ENCODE data around the gene COL1A1. TPM values are rescaled to one million over a fixed set of nuclear protein-coding genes. Genes with fewer than 3 reads are reported as not detected.
A peak's percentile ranks its signal among the peaks of the same experiment; 100 is the strongest.

Gene COL1A1
- total RNA-seq, 1 experiment from 2014 or later = 23.4 TPM

DNA sequence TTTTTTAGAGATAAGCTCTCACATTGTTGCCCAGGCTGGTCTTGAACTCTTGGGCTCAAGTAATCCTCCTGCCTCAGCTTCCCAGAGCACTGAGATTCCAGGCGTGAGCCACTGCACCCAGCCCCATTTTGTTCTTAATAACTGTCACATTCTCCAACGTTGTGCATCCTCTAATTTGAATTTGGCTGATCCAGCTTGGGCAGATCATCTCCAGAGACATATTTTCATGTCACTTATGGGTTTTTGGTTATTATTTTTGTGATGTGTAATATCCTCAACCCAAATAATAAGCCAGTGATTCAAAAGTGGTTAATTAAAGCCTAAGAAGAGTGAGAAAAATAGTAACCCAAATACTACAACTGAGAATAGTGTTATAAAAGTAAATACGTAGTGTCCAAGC is 16.2 kb upstream of the COL1A1 start:
- Mint-ChIP-seq H3K27ac (ENCODE audit: unreplicated experiment) (no peak overlapping the region), H3K36me3 (ENCODE audit: insufficient read depth, unreplicated experiment) (no peaks in the 10 kb centered on the region), H3K4me1 (ENCODE audit: low read depth, unreplicated experiment) (peaks cover 49% of the 10 kb centered on the region), H3K27me3 (ENCODE audit: insufficient read depth, unreplicated experiment) (no peaks in the 10 kb centered on the region), H3K9me3 (ENCODE audit: unreplicated experiment) (no peaks in the 10 kb centered on the region), H3K4me3 (ENCODE audit: unreplicated experiment) (no peak overlapping the region)
- intact Hi-C loops (cut with micrococcal nuclease; ENCODE audit: unreplicated experiment) = no loop called here
- H3K4me1 ChIP-seq = peaks cover 56% of the 10 kb centered on the region
- ChIA-PET CTCF (interaction anchor here (1.4 kb wide), 1 partner anchor 13 kb away, joined by 5 read pairs; no protein-coding TSS in a partner anchor), POLR2A (no interaction called here)
- no peaks in the 10 kb centered on the region for H3K27me3 ChIP-seq (replicated peaks; ENCODE audit: control insufficient read depth, insufficient read depth, low read length)
- DNase-seq = no peak
- no peaks in the 10 kb centered on the region for H3K9me3 ChIP-seq
- TF ChIP-seq, protein P1, sequence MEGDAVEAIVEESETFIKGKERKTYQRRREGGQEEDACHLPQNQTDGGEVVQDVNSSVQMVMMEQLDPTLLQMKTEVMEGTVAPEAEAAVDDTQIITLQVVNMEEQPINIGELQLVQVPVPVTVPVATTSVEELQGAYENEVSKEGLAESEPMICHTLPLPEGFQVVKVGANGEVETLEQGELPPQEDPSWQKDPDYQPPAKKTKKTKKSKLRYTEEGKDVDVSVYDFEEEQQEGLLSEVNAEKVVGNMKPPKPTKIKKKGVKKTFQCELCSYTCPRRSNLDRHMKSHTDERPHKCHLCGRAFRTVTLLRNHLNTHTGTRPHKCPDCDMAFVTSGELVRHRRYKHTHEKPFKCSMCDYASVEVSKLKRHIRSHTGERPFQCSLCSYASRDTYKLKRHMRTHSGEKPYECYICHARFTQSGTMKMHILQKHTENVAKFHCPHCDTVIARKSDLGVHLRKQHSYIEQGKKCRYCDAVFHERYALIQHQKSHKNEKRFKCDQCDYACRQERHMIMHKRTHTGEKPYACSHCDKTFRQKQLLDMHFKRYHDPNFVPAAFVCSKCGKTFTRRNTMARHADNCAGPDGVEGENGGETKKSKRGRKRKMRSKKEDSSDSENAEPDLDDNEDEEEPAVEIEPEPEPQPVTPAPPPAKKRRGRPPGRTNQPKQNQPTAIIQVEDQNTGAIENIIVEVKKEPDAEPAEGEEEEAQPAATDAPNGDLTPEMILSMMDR (IDR thresholded peaks at IDR 0.05; ENCODE audit: insufficient read depth in 1 of 2, low read depth in 1 of 2, low read length in 1 of 2, severe bottlenecking in 1 of 2, unreplicated experiment in 1 of 2) = no peak
- no peaks in the 10 kb centered on the region for H3K36me3 ChIP-seq (ENCODE audit: control insufficient read depth, insufficient read depth, low read length)
- BruUV-seq (replicated peaks) = no TSS peak
- H3K4me3 ChIP-seq (ENCODE audit: low read depth, low read length) = no peak overlapping the region

DNA sequence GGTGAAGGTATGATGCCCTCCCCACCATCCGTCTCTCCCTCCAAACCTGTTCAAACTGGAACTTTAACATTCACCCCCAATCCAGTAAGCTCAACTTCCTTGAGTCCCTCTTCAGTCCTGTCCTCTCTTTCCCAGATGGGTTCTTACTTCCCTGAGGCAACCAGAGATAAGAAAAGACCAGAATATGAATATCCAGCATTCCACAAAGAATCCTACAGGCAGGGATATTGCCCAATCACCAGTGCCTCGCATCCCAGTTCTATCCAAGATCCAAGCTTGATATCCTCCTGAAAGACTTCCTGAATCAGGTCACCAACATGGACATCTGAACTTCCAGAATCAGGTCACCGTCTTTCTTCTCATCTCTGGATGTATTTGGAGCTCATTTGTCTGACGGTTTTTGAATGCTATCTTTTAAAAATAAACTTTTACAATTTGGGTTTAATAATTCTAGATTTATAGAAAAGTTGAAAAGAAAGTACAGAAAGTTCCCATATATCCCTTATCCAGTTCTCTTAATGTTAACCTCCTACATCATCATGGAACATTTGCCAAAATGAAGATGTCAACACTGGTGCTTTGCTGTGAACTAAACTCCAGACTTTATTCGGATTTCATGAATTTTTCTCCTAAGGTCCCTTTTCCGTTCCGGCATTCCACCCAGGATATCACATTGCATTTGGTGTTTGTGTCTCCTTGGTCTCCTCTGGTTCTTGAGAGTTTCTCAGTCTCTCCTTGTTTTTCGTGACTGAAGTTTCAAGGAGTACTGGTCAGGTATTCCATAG is 13.7 kb upstream of the COL1A1 start:
- Histone ChIP-seq H3K9me3 (no peaks in the 10 kb centered on the region), H3K4me3 (ENCODE audit: low read depth, low read length) (no peak overlapping the region), H3K36me3 (ENCODE audit: control insufficient read depth, insufficient read depth, low read length) (no peaks in the 10 kb centered on the region), H3K4me1 (peaks cover 64% of the 10 kb centered on the region), H3K27me3 (replicated peaks; ENCODE audit: control insufficient read depth, insufficient read depth, low read length) (no peaks in the 10 kb centered on the region)
- Mint-ChIP-seq H3K4me3 (ENCODE audit: unreplicated experiment) (no peak overlapping the region), H3K27me3 (ENCODE audit: insufficient read depth, unreplicated experiment) (no peaks in the 10 kb centered on the region), H3K36me3 (ENCODE audit: insufficient read depth, unreplicated experiment) (no peaks in the 10 kb centered on the region), H3K4me1 (ENCODE audit: low read depth, unreplicated experiment) (peaks cover 52% of the 10 kb centered on the region), H3K9me3 (ENCODE audit: unreplicated experiment) (no peaks in the 10 kb centered on the region), H3K27ac (ENCODE audit: unreplicated experiment) (peak overlapping the region; percentile 1)
- POLR2A ChIA-PET = no interaction called here
- BruUV-seq (replicated peaks) = no TSS peak
- CTCF ChIA-PET = interaction anchor here (0.5 to 1.5 kb wide), 3 partner anchors 15 to 87 kb away, joined by 3 to 7 read pairs (median 7); no protein-coding TSS in a partner anchor
- intact Hi-C loops (cut with micrococcal nuclease; ENCODE audit: unreplicated experiment) = no loop called here
- TF ChIP-seq, protein P1 (IDR thresholded peaks at IDR 0.05; ENCODE audit: insufficient read depth in 1 of 2, low read depth in 1 of 2, low read length in 1 of 2, severe bottlenecking in 1 of 2, unreplicated experiment in 1 of 2) = no peak
- DNase-seq = peak in 1 of 2 experiments; percentile 42

DNA sequence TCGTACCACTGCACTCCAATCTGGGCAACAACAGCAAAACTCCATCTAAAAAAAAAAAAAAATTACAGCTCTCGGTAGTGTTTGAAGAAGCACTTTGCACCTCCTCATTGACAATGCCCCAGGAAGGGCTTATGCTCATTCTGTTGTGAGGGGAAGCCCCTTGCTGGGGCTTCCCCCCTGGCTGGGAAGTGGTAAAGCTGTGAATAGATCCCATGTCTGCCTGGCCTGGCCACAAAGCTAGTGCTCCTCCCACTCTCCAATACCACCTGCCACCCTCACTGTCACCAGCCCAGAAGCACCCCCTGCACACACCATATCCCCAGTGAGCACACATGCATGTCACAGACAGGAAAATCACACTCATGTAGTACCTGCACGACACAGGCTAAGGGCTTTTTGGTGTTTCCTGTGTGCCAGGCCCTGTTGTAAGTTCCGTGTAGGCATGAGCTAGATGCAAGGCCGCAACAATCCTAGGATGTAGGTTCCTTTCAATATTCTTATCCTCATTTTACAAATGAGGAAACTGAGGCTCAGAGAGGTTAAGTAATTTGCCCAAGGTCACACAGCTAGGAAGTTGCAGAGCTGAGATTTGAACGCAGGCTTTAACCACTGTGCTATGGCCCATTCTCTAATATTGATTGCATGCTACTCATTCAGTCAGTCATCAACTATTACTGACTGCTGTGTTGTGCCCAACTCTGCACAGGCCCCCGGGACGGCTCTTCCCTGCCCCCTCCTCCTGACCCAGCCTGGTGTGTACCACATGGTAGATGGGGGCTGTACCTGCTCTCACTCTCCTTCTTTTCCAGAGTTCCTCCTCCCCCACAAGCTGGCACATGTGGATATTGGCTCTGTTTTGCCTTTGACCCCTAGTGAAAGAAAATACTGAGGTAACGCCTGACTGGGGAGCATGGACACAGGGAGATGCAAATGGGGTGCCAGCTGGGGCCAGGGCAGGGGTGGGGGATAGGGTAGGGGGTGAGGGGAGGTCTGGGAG is 11.9 kb upstream of the COL1A1 start:
- DNase-seq = no peak
- ChIA-PET POLR2A (no interaction called here), CTCF (interaction anchor here (0.7 to 1.2 kb wide), 4 partner anchors 11 to 80 kb away, joined by 3 to 4 read pairs (median 4); partner anchors contain the start of gene TMEM92)
- no peaks in the 10 kb centered on the region for H3K27me3 ChIP-seq (replicated peaks; ENCODE audit: control insufficient read depth, insufficient read depth, low read length)
- TF ChIP-seq, protein P1 (IDR thresholded peaks at IDR 0.05; ENCODE audit: insufficient read depth in 1 of 2, low read depth in 1 of 2, low read length in 1 of 2, severe bottlenecking in 1 of 2, unreplicated experiment in 1 of 2) = no peak
- intact Hi-C loops (cut with micrococcal nuclease; ENCODE audit: unreplicated experiment) = no loop called here
- no TSS peak for BruUV-seq (replicated peaks)
- Mint-ChIP-seq H3K27me3 (ENCODE audit: insufficient read depth, unreplicated experiment) (no peaks in the 10 kb centered on the region), H3K27ac (ENCODE audit: unreplicated experiment) (no peak overlapping the region), H3K4me3 (ENCODE audit: unreplicated experiment) (no peak overlapping the region), H3K36me3 (ENCODE audit: insufficient read depth, unreplicated experiment) (no peaks in the 10 kb centered on the region), H3K4me1 (ENCODE audit: low read depth, unreplicated experiment) (peaks cover 58% of the 10 kb centered on the region), H3K9me3 (ENCODE audit: unreplicated experiment) (no peaks in the 10 kb centered on the region)
- no peak overlapping the region for H3K4me3 ChIP-seq (ENCODE audit: low read depth, low read length)
- H3K36me3 ChIP-seq (ENCODE audit: control insufficient read depth, insufficient read depth, low read length) = no peaks in the 10 kb centered on the region
- H3K4me1 ChIP-seq = peaks cover 64% of the 10 kb centered on the region
- no peaks in the 10 kb centered on the region for H3K9me3 ChIP-seq

Measured in Caco-2 (cell line).